ENCODE results near the gene OR2T27.
A peak's percentile ranks its signal among the peaks of the same experiment; 100 is the strongest.

DNA sequence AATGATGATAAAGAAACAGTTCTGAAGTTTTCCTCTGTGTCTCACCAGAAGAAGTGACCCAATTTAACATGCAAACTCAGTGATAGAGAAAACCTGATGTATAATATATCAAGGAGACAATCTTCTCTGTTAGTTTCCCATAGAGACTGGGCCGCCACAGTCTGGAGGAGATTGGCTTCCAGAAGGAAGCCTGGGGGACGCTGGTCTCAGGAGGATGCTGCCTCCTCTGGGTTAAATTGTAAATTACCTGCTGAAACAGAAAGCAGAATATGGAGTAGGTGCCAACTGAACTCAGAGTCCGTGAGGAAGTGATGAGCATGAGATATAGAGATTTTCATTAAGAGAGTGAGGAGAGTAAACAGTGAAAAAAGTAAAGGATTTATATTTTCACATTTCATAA, 31.5 kb upstream of the OR2T27 start:
- TF ChIP-seq, protein P1, sequence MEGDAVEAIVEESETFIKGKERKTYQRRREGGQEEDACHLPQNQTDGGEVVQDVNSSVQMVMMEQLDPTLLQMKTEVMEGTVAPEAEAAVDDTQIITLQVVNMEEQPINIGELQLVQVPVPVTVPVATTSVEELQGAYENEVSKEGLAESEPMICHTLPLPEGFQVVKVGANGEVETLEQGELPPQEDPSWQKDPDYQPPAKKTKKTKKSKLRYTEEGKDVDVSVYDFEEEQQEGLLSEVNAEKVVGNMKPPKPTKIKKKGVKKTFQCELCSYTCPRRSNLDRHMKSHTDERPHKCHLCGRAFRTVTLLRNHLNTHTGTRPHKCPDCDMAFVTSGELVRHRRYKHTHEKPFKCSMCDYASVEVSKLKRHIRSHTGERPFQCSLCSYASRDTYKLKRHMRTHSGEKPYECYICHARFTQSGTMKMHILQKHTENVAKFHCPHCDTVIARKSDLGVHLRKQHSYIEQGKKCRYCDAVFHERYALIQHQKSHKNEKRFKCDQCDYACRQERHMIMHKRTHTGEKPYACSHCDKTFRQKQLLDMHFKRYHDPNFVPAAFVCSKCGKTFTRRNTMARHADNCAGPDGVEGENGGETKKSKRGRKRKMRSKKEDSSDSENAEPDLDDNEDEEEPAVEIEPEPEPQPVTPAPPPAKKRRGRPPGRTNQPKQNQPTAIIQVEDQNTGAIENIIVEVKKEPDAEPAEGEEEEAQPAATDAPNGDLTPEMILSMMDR (IDR thresholded peaks at IDR 0.05; ENCODE audit: low read depth, low read length, poor library complexity, severe bottlenecking): peak; percentile 46
- TF ChIP-seq EZH2phosphoT487 (IDR thresholded peaks at IDR 0.05; ENCODE audit: borderline replicate concordance, low read length): no peak
